CD14-positive monocyte (primary cell): Measurements from ENCODE around the gene FMNL3. TPM values are rescaled to one million over a fixed set of nuclear protein-coding genes. Genes with fewer than 3 reads are reported as not detected.

Experiments used
- DNase-seq, 3 donors: peaks; one replicate each; pipeline ENCODE4 v3.0.0-alpha.2; 2011 to 2022
- H2AFZ ChIP-seq: 2 replicates; pipeline ENCODE4 v1.6.0; 2012; ENCODE audit warnings: mild to moderate bottlenecking, low read depth, low read length, inconsistent platforms; ENCODE audit not compliant: insufficient read depth, poor library complexity, severe bottlenecking
- H3K27ac ChIP-seq, 2 donors: 1 replicate in 1 of 2; 2 replicates in 1 of 2; pipeline ENCODE4 v1.5.1; 2012 to 2013; ENCODE audit warnings: low read length in 2 of 2, control low read depth in 1 of 2, inconsistent platforms in 1 of 2, low read depth in 1 of 2, mild to moderate bottlenecking in 1 of 2
- H3K27me3 ChIP-seq, 2 donors: one replicate each; pipeline versions ENCODE4 v1.6.0 to v1.6.1; 2011 to 2013; ENCODE audit warnings: low read length in 2 of 2; ENCODE audit not compliant: control insufficient read depth in 2 of 2, insufficient read depth in 2 of 2
- H3K36me3 ChIP-seq, 2 donors: replicated peaks in 1 of 2; 1 replicate in 1 of 2; 2 replicates in 1 of 2; pipeline versions ENCODE4 v1.5.1 to v1.6.1; 2012 to 2013; ENCODE audit warnings: low read length in 2 of 2, control low read depth in 1 of 2, inconsistent platforms in 1 of 2, mild to moderate bottlenecking in 1 of 2; ENCODE audit not compliant: insufficient read depth in 2 of 2, control insufficient read depth in 1 of 2
- H3K4me1 ChIP-seq, 2 donors: 1 replicate in 1 of 2; 2 replicates in 1 of 2; pipeline versions ENCODE4 v1.5.1 to v1.6.1; 2012 to 2013; ENCODE audit warnings: low read length in 2 of 2, control low read depth in 1 of 2, inconsistent platforms in 1 of 2, mild to moderate bottlenecking in 1 of 2, moderate library complexity in 1 of 2; ENCODE audit not compliant: insufficient read depth in 2 of 2, control insufficient read depth in 1 of 2
- H3K4me2 ChIP-seq: replicated peaks from 2 replicates; pipeline ENCODE3; 2012; ENCODE audit warnings: low read length, moderate library complexity, mild to moderate bottlenecking; ENCODE audit not compliant: poor library complexity, severe bottlenecking; ENCODE audit errors: extremely low read depth
- H3K4me3 ChIP-seq, 3 experiments: fragments of 200-600 bp in 1 of 3; sonication (generic) in 1 of 3; replicated peaks in 1 of 3; 1 replicate in 2 of 3; 2 replicates in 1 of 3; pipeline ENCODE4 v1.5.1; 2011 to 2013; ENCODE audit warnings: low read length in 3 of 3, mild to moderate bottlenecking in 3 of 3, control low read depth in 2 of 3, low read depth in 2 of 3, inconsistent platforms in 1 of 3, moderate library complexity in 1 of 3
- H3K79me2 ChIP-seq: 2 replicates; pipeline ENCODE4 v1.6.0; 2012; ENCODE audit warnings: mild to moderate bottlenecking, control low read depth, inconsistent platforms, low read length, moderate library complexity; ENCODE audit not compliant: insufficient read depth
- H3K9ac ChIP-seq: 2 replicates; pipeline ENCODE4 v1.6.0; 2017; ENCODE audit warnings: low read length, mild to moderate bottlenecking; ENCODE audit not compliant: insufficient read depth, poor library complexity, severe bottlenecking
- H3K9me3 ChIP-seq, 2 donors: replicated peaks in 1 of 2; 1 replicate in 1 of 2; 2 replicates in 1 of 2; pipeline versions ENCODE4 v1.5.1 to v1.6.1; 2012 to 2013; ENCODE audit warnings: low read length in 2 of 2, control low read depth in 1 of 2; ENCODE audit not compliant: control insufficient read depth in 1 of 2, insufficient read depth in 1 of 2
- H4K20me1 ChIP-seq: 2 replicates; pipeline ENCODE4 v1.6.0; 2012; ENCODE audit warnings: mild to moderate bottlenecking, low read length, control low read depth, moderate library complexity; ENCODE audit not compliant: insufficient read depth
- H3K27ac Mint-ChIP-seq, 7 donors: one replicate each; pipeline ENCODE4 v1.8.0; 2020; ENCODE audit warnings: mild to moderate bottlenecking in 7 of 7, mixed read lengths in 7 of 7, moderate library complexity in 6 of 7, inconsistent platforms in 2 of 7
- H3K27me3 Mint-ChIP-seq, 3 donors: one replicate each; pipeline ENCODE4 v1.8.0; 2021 to 2022; ENCODE audit warnings: low read depth in 3 of 3, mild to moderate bottlenecking in 3 of 3, mixed read lengths in 3 of 3, moderate library complexity in 3 of 3, inconsistent platforms in 1 of 3
- H3K36me3 Mint-ChIP-seq, 2 donors: one replicate each; pipeline ENCODE4 v1.8.0; 2020; ENCODE audit warnings: mixed read lengths in 2 of 2, inconsistent platforms in 1 of 2, mild to moderate bottlenecking in 1 of 2
- H3K4me1 Mint-ChIP-seq: one replicate; pipeline ENCODE4 v1.8.0; 2020; ENCODE audit warnings: mild to moderate bottlenecking, mixed read lengths
- H3K4me3 Mint-ChIP-seq, 2 donors: one replicate each; pipeline ENCODE4 v1.8.0; 2020; ENCODE audit warnings: mild to moderate bottlenecking in 2 of 2, mixed read lengths in 2 of 2, moderate library complexity in 1 of 2
- H3K9me3 Mint-ChIP-seq, 7 donors: one replicate each; pipeline ENCODE4 v1.8.0; 2020 to 2022; ENCODE audit warnings: mixed read lengths in 7 of 7, mild to moderate bottlenecking in 6 of 7, moderate library complexity in 6 of 7, inconsistent platforms in 2 of 7
- WGBS: methylation state at CpG from one replicate; pipeline ENCODE4 v1.1.5; 2013; ENCODE audit warnings: missing lambda C conversion rate; ENCODE audit not compliant: insufficient coverage; 5-methylcytosine and 5-hydroxymethylcytosine counted together
- intact Hi-C, 2 donors: fragments of 100-400 bp; cut with micrococcal nuclease; formaldehyde crosslinking; loops; one replicate each; pipeline versions ENCODE4 v1.15.0 to v1.15.1; 2023
- polyA plus RNA-seq, 3 donors: library from polyadenylated mRNA; depleted of rRNA in 1 of 3; unstranded in 2 of 3; stranded (reverse) in 1 of 3; fragments of 300-500 nt in 2 of 3; fragments of >200 nt in 1 of 3; fragmentation: Illumina TruSeq in 2 of 3; gene quantifications; 1 replicate in 2 of 3; 2 replicates in 1 of 3; pipeline ENCODE4 v1.2.3, GENCODE V29; 2012 to 2021
- TF ChIP-seq, protein P1 (sequence below): fragments of 200-600 bp; IDR thresholded peaks from one replicate; pipeline ENCODE4 v1.8.0; 2022; ENCODE audit warnings: antibody characterized with exemption, mild to moderate bottlenecking

The FMNL3 gene
- polyA plus RNA-seq, 3 donors, result 1.5 to 5.4 (median 1.7) TPM

GRCh38 chr12:49604856-49605255 is 102.3 kb downstream of the FMNL3 start:
- peak overlapping the region in 1 of 7 donors; percentile 60 for H3K27ac Mint-ChIP-seq
- WGBS, result 37% methylated on average over 2 of the region's 5 CpGs

DNA sequence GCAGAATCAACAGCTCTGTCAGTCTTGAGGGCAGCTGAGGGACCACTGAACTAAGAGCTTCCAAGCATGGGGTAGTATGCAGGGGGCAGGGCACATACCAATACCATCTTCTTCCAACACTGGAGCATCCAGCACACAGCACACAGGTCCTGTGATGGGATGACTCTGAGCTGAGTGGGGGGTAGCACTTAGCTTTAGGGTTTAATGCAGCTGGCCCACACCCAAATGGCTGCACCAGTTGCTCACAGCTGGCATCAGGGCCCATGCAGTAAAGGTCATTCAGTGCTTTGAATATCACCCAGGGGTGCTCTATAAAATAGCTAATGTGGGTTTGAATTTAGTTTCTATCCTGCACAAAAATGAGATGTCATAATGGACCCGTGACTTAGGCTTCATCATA is 103.5 kb downstream of the FMNL3 start:
- Histone ChIP-seq H3K4me2 (no peak overlapping the region), H3K79me2 (no peaks in the 10 kb centered on the region), H3K4me3 (no peak overlapping the region), H2AFZ (no peak overlapping the region), H3K36me3 (no peaks in the 10 kb centered on the region), H4K20me1 (no peaks in the 10 kb centered on the region), H3K9me3 (no peaks in the 10 kb centered on the region), H3K4me1 (no peaks in the 10 kb centered on the region), H3K27ac (no peak overlapping the region), H3K27me3 (no peaks in the 10 kb centered on the region), H3K9ac (no peak overlapping the region)
- H3K36me3 Mint-ChIP-seq, result no peaks in the 10 kb centered on the region
- WGBS, result no CpG with 5 or more reads among the region's 1 CpG
- DNase-seq, result no peak
- no peak overlapping the region for H3K27ac Mint-ChIP-seq
- H3K4me1 Mint-ChIP-seq, result peaks cover 7% of the 10 kb centered on the region
- peaks cover 0 to 2% (median 0%) of the 10 kb centered on the region in 7 donors for H3K9me3 Mint-ChIP-seq
- intact Hi-C loops, result no loop called here
- TF ChIP-seq, protein P1, sequence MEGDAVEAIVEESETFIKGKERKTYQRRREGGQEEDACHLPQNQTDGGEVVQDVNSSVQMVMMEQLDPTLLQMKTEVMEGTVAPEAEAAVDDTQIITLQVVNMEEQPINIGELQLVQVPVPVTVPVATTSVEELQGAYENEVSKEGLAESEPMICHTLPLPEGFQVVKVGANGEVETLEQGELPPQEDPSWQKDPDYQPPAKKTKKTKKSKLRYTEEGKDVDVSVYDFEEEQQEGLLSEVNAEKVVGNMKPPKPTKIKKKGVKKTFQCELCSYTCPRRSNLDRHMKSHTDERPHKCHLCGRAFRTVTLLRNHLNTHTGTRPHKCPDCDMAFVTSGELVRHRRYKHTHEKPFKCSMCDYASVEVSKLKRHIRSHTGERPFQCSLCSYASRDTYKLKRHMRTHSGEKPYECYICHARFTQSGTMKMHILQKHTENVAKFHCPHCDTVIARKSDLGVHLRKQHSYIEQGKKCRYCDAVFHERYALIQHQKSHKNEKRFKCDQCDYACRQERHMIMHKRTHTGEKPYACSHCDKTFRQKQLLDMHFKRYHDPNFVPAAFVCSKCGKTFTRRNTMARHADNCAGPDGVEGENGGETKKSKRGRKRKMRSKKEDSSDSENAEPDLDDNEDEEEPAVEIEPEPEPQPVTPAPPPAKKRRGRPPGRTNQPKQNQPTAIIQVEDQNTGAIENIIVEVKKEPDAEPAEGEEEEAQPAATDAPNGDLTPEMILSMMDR, result no peak
- H3K4me3 Mint-ChIP-seq, result no peak overlapping the region
- peaks cover 3 to 14% (median 9%) of the 10 kb centered on the region in 3 donors for H3K27me3 Mint-ChIP-seq

More at GRCh38 chr12:49604856-49605255, 102.3 kb downstream of the FMNL3 start:
- no peaks in the 10 kb centered on the region for H3K79me2 ChIP-seq
- no peaks in the 10 kb centered on the region for H3K36me3 ChIP-seq
- no peak overlapping the region for H3K4me3 Mint-ChIP-seq
- no peak overlapping the region for H3K4me2 ChIP-seq
- H3K4me1 Mint-ChIP-seq, result peaks cover 7% of the 10 kb centered on the region
- peaks cover 3 to 16% (median 9%) of the 10 kb centered on the region in 3 donors for H3K27me3 Mint-ChIP-seq
- H3K4me1 ChIP-seq, result no peaks in the 10 kb centered on the region
- intact Hi-C loops, result no loop called here
- no peak overlapping the region for H3K9ac ChIP-seq
- no peaks in the 10 kb centered on the region for H3K9me3 ChIP-seq
- no peaks in the 10 kb centered on the region for H3K36me3 Mint-ChIP-seq
- H2AFZ ChIP-seq, result no peak overlapping the region
- DNase-seq, result no peak
- H3K27ac ChIP-seq, result no peak overlapping the region
- no peaks in the 10 kb centered on the region for H3K27me3 ChIP-seq
- no peaks in the 10 kb centered on the region for H4K20me1 ChIP-seq
- H3K9me3 Mint-ChIP-seq, result peaks cover 0 to 2% (median 0%) of the 10 kb centered on the region in 7 donors
- TF ChIP-seq, protein P1, result no peak
- no peak overlapping the region for H3K4me3 ChIP-seq
